Stimulated activated CD8-positive, alpha-beta memory T cell treated with anti-CD3 and anti-CD28 coated beads, Interleukin-15, amount 100 ng/mL, for 48 hours (primary cell): ENCODE data around the gene SLC16A6.
A peak's percentile ranks its signal among the peaks of the same experiment; 100 is the strongest.
"Not testable (repeated sequence)": the region's sequence is repeated elsewhere in the genome, so short reads cannot be mapped to it uniquely, and the experiment has no call there.

Source experiments
- DNase-seq, 2 donors: peaks; one replicate each; pipeline ENCODE4 v3.0.0-alpha.2; 2020; ENCODE audit warnings: low read depth in 2 of 2

Gene SLC16A6

DNA sequence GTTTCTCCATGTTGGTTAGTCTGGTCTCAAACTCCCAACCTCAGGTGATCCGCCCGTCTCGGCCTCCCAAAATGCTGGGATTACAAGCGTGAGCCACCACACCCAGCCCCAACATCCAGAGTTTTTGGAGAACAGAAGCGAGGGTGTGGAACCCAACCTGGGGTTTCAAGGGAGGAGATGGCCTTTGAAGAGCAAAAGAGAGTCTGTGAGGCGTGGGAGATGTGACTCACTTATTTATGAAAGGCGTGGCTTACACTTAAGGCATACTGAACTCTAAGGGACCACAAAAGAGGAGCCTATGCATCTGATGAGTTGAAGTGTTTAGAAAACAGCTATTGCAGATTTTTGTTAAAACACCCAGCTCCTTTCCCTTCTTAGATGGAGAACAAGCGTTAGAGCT, 19.2 kb upstream of the SLC16A6 start:
- peak; percentile 17 to 21 for DNase-seq

DNA sequence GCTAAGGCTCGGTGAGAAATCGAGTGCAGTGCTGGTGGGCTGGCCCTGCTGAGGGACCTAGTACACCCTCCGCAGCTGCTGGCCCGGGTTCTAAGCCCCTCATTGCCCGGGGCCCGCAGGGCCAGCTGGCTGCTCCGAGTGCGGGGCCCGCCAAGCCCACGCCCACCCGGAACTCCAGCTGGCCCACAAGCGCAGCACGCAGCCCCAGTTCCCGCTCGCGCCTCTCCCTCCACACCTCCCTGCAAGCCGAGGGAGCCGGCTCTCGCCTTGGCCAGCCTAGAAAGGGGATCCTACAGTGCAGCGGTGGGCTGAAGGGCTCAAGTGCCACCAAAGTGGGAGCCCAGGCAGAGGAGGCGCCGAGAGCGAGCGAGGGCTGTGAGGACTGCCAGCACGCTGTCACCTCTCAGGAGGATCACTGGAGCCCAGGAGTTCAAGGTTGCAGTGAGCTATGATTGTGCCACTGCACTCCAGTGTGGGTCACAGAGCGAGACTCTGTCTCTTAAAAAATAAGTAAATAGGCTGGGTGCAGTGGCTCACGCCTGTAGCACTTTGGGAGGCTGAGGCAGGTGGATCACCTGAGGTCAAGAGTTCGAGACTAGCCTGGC, 18.2 kb upstream of the SLC16A6 start:
- DNase-seq = not testable (repeated sequence)

- not testable (repeated sequence) for DNase-seq
These were observed 17.6 kb upstream of the SLC16A6 start for GRCh38 chr17:68308486-68308885.

- no peak for DNase-seq
These were observed 16.5 kb upstream of the SLC16A6 start for GRCh38 chr17:68307443-68307842.

- no peak for DNase-seq
These were observed 15.9 kb upstream of the SLC16A6 start for GRCh38 chr17:68306819-68307218.

GRCh38 chr17:68305142-68305541, 14.2 kb upstream of the SLC16A6 start:
- DNase-seq = no peak

DNA sequence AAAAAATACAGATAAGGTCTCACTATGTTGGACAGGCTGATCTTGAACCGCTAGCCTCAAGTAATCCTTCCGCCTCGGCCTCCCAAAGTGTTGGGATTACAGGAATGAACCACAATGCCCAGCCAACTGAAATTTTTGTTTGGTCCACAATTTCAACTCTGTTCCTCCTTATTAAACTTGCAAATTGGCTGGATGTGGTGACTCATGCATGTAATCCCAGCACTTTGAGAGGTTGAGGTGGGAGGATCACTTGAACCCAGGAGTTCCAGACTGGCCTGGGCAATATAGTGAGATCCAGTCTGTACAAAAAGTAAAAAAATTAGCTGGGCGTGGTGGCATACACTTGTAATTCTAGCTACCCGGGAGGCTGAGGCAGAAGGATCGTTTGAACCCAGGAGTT, 13.8 kb upstream of the SLC16A6 start:
- no peak for DNase-seq

DNA sequence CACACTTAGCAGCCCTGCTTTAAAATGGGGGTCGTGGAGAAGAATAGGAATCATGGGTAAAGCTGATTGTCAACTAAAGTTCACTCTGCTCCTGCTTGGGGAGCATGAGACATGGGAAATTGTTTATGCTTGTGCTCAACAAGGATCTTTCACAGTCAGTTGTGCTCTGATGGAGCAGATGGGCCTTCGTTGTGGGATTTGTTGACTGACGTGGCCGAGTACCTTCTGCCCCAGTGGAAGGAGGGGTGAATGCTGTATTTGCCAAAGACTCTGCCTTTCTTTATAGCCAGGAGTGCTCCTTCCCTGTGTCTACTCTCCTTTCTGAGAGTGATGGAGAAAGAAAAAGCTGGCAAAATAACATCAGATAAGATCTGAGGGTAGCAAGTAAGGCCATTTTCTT, 11.7 kb upstream of the SLC16A6 start:
- no peak for DNase-seq

- DNase-seq = no peak
These were observed 11.2 kb upstream of the SLC16A6 start for GRCh38 chr17:68302066-68302564.

GRCh38 chr17:68301438-68301959, 10.6 kb upstream of the SLC16A6 start:
- DNase-seq = no peak

DNA sequence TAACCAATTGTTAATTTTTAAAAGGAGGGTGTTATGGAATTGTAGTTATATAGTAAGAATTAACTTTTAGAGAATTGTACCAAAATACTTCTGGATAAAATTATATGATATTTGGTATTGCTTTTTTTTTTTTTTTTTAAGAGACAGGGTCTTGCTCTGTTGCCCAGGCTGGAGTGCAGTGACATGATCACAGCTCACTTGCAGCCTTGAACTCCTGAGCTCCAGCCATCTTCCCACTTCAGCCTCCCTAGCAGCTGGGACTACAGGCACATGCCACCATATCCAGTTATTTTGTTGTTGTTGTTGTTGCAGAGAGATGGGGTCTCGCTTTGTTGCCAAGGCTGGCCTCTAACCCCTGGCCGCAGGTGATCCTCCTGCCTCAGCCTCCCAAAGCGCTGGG, 8.9 kb upstream of the SLC16A6 start:
- no peak for DNase-seq

DNA sequence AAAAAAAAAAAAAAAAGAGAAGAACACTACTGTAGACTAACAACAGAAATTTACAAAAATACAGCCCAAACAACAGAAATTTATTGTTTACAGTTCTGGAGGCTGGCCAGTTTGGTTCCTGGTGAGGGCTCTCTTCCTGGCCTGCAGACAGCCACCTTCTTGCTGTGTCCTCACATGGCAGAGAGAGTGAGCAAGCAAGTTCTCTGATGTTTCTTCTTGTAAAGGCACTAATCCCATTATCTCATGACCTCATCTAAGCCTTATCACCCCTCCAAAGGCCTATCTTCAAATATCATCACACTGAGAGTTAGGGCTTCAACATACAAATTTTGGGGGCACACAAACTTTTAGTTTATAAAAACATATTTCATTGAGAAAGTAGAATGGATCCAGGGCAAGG, 7.7 kb upstream of the SLC16A6 start:
- no peak for DNase-seq

DNA sequence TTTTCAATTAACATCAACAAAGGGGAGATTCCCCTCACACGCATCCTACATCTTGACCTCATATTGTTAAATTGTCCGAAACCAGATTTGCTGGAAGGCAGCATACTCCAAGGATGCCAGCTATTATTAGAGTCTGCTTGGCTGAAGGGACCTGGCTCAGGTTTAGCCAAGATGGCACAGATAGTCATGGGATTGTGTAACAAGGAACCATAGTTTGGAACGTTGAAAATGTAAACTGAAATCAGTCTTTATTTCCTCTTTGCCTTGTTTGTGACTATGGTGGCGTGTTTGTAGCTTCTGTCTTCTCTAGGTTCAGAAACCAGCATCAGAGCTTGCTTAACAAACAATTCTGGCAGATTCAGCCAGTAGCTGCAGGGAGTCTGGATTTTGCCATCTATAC, 6.3 kb upstream of the SLC16A6 start:
- no peak for DNase-seq

- peak in 1 of 2 donors; percentile 31 for DNase-seq
These were observed 5.6 kb upstream of the SLC16A6 start for GRCh38 chr17:68296217-68297191.

DNA sequence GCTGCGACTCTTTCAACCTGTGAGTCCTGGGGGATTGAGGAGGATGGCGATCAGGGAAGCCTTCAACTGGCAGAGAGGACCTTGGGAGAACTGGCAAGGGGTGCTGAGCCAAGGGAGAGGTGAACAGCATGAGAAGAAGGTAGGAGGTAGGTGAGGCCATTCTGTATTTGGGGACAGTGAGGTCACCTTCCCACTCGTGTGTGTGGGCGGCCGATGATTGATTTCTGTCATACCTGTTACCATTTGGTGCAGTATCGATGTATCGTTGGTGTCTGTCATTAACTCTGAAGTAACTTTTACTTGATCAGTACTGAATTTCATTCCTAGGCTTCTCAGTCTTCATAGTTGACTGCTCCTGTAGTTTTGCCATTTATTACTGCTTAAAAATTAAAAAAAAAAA, 4.2 kb upstream of the SLC16A6 start:
- DNase-seq = peak in 1 of 2 donors; percentile 44

DNA sequence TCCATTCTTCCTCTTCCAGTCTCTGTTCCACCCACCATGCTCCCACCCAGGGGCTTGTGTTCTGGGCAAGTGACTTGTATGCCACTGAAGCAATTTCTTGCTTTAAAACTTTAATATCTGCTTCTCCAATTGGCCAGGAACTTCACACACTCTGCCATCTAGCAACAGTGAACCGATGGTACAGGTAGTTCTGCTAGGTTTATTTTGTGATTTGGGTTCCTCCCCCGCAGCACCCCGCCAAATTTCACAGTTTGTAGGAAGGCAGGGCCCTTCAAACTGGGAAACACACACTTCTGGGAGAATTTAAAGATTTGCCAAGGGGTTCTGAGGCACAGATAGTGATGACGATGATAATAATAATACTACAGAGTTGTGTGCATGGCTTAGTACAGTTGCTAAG, 3.7 kb upstream of the SLC16A6 start:
- DNase-seq = no peak

GRCh38 chr17:68294196-68294555, 3.2 kb upstream of the SLC16A6 start:
- DNase-seq = no peak

DNA sequence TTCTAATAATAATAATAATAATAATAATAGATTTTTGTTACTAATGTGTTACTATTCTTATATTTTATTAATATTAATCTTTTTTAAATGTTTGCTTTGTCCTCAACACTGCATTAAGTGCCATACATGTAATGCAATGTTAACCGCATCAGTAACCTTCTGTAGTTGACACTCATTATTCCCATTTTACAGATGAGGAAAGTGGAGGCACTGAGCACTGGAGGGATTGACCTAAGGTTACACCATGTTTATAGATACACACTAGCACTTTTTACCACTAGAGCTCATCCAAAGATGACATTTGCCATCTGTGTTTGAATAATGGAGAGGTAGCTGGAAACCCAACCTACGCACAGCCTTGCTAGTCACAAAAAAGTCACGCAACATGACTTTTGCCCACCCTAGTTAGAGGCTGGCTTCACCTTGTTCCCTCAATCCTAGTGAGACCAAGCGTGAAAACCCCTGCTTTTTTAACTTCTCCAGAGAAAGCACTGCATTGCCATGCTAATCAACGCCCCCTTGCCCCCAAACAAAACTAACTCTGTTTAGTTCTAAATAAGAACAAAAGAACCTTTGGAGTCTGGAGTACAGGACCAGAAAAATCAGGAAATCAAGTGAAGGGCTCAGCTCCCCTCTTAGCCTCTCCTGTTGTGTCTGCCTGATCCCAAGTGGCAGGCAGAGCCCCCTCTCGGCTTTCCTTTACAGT, 2.7 kb upstream of the SLC16A6 start:
- no peak for DNase-seq

DNA sequence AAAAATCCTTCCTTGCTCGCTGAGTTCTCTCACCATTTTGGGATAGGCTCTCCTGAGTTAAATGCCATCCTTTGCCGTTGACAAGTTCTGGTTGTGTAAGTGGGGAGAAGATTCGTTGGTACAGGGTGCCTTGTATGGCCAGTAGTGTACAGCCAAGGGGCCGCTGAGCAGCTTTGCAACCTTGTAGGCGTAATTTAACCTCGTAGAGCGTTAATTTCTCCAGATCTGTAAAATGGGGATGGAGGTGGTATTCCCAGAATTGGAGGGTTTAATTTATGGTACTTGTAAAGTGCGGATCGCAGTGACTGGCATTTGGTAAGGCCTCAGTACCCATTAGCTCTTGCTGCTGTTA, 1.7 kb upstream of the SLC16A6 start:
- no peak for DNase-seq

GRCh38 chr17:68291836-68292688, 1.1 kb upstream of the SLC16A6 start:
- peak; percentile 81 to 85 for DNase-seq

GRCh38 chr17:68290268-68290954, 516 bp downstream of the SLC16A6 start:
- peak; percentile 27 to 48 for DNase-seq
